GM21576 (cell line): ENCODE data around the gene TBC1D22A.
"Not testable (repeated sequence)": the region's sequence is repeated elsewhere in the genome, so short reads cannot be mapped to it uniquely, and the experiment has no call there.

ENCODE experiments used
- ATAC-seq: cut with Tn5 transposase; IDR thresholded peaks from one replicate; pipeline ENCODE4 v1.9.1; 2021; ENCODE audit warnings: mild to moderate bottlenecking, moderate library complexity; ENCODE audit not compliant: unreplicated experiment

TBC1D22A gene

GRCh38 chr22:47170511-47171440, 408.3 kb downstream of the TBC1D22A start:
- ATAC-seq = not testable (repeated sequence)

- ATAC-seq = no peak
Observed at GRCh38 chr22:47171441-47172221, 409.2 kb downstream of the TBC1D22A start.

GRCh38 chr22:47172771-47173534, 410.5 kb downstream of the TBC1D22A start:
- no peak for ATAC-seq

- ATAC-seq = no peak
Observed at GRCh38 chr22:47173535-47174021, 411.1 kb downstream of the TBC1D22A start.

GRCh38 chr22:47174096-47174495, 411.6 kb downstream of the TBC1D22A start:
- no peak for ATAC-seq

- ATAC-seq = no peak
Observed at GRCh38 chr22:47174671-47175112, 412.2 kb downstream of the TBC1D22A start.

- ATAC-seq = no peak
Observed at GRCh38 chr22:47175151-47176025, 412.9 kb downstream of the TBC1D22A start.

- no peak for ATAC-seq
Observed at GRCh38 chr22:47176026-47176389, 413.6 kb downstream of the TBC1D22A start.

GRCh38 chr22:47176573-47177333, 414.3 kb downstream of the TBC1D22A start:
- no peak for ATAC-seq

- ATAC-seq = no peak
Observed at GRCh38 chr22:47177334-47177815, 414.9 kb downstream of the TBC1D22A start.

GRCh38 chr22:47178339-47178738, 415.9 kb downstream of the TBC1D22A start:
- ATAC-seq = no peak

GRCh38 chr22:47180796-47181195, 418.3 kb downstream of the TBC1D22A start:
- ATAC-seq = no peak

GRCh38 chr22:47187176-47187957, 424.9 kb downstream of the TBC1D22A start:
- no peak for ATAC-seq

- ATAC-seq = no peak
Observed at GRCh38 chr22:47188261-47189055, 426.0 kb downstream of the TBC1D22A start.

- ATAC-seq = no peak
Observed at GRCh38 chr22:47189056-47189916, 426.8 kb downstream of the TBC1D22A start.

- no peak for ATAC-seq
Observed at GRCh38 chr22:47190276-47190956, 428.0 kb downstream of the TBC1D22A start.
